GM23338 (cell line): ENCODE data around the gene PCDHA5. TPM values are rescaled to one million over a fixed set of nuclear protein-coding genes. Genes with fewer than 3 reads are reported as not detected.

Source experiments
- ATAC-seq: fragments of 200-7000 bp; cut with Tn5 transposase; 3 replicates; pipeline ENCODE4 v1.9.1; 2020
- DNase-seq: peaks from one replicate; pipeline ENCODE4 v3.0.0-alpha.2; 2015; ENCODE audit warnings: low spot score
- H2AFZ ChIP-seq: fragments of 200-600 bp; sonication (generic); 2 replicates; pipeline ENCODE4 v1.8.0; 2016; ENCODE audit warnings: antibody characterized with exemption, mild to moderate bottlenecking, moderate library complexity
- H3F3A ChIP-seq: fragments of 200-600 bp; sonication (generic); replicated peaks from 2 replicates; pipeline ENCODE4 v1.8.0; 2017; ENCODE audit warnings: antibody characterized with exemption, mixed run types, low read depth
- H3K27ac ChIP-seq: fragments of 200-600 bp; sonication (generic); 2 replicates; pipeline ENCODE4 v1.6.1; 2016; ENCODE audit warnings: low read depth
- H3K27me3 ChIP-seq: fragments of 200-600 bp; sonication (generic); 2 replicates; pipeline ENCODE4 v1.8.0; 2016; ENCODE audit warnings: mild to moderate bottlenecking, mixed run types, moderate library complexity; ENCODE audit not compliant: insufficient read depth
- H3K36me3 ChIP-seq: fragments of 200-600 bp; sonication (generic); 2 replicates; pipeline ENCODE4 v1.8.0; 2016; ENCODE audit warnings: mild to moderate bottlenecking; ENCODE audit not compliant: insufficient read depth
- H3K4me1 ChIP-seq: fragments of 200-600 bp; sonication (generic); 2 replicates; pipeline ENCODE4 v1.8.0; 2016; ENCODE audit warnings: mild to moderate bottlenecking, moderate library complexity; ENCODE audit not compliant: insufficient read depth
- H3K4me2 ChIP-seq: fragments of 200-600 bp; sonication (generic); 2 replicates; pipeline ENCODE4 v1.7.1; 2017; ENCODE audit warnings: mixed run types
- H3K4me3 ChIP-seq: fragments of 200-600 bp; sonication (generic); 2 replicates; pipeline ENCODE4 v1.6.1; 2016; ENCODE audit warnings: mixed run types
- H3K79me2 ChIP-seq: fragments of 200-600 bp; sonication (generic); replicated peaks from 2 replicates; pipeline ENCODE4 v1.8.0; 2017; ENCODE audit warnings: mild to moderate bottlenecking; ENCODE audit not compliant: insufficient read depth
- H3K9me2 ChIP-seq: fragments of 200-600 bp; sonication (generic); 2 replicates; pipeline ENCODE4 v1.8.0; 2017; ENCODE audit not compliant: insufficient read depth
- H4K20me1 ChIP-seq: fragments of 200-600 bp; sonication (generic); replicated peaks from 2 replicates; pipeline ENCODE4 v1.8.0; 2017; ENCODE audit warnings: mild to moderate bottlenecking; ENCODE audit not compliant: insufficient read depth
- H3K27ac Mint-ChIP-seq: 2 replicates; pipeline ENCODE4 v1.8.0; 2020; ENCODE audit warnings: inconsistent platforms, mild to moderate bottlenecking, moderate library complexity, mixed read lengths
- H3K27me3 Mint-ChIP-seq: 3 replicates; pipeline ENCODE4 v1.8.0; 2022; ENCODE audit warnings: low read depth, mild to moderate bottlenecking, moderate library complexity, mixed read lengths, inconsistent platforms; ENCODE audit not compliant: insufficient read depth, poor library complexity
- H3K36me3 Mint-ChIP-seq: 3 replicates; pipeline ENCODE4 v1.8.0; 2021; ENCODE audit warnings: low read depth, mild to moderate bottlenecking, inconsistent platforms, moderate library complexity, mixed read lengths
- H3K4me1 Mint-ChIP-seq: 3 replicates; pipeline ENCODE4 v1.8.0; 2020; ENCODE audit warnings: mild to moderate bottlenecking, inconsistent platforms, mixed read lengths
- H3K4me3 Mint-ChIP-seq: 3 replicates; pipeline ENCODE4 v1.8.0; 2021; ENCODE audit warnings: moderate library complexity, mild to moderate bottlenecking, inconsistent platforms, mixed read lengths
- H3K9me3 Mint-ChIP-seq: 3 replicates; pipeline ENCODE4 v1.8.0; 2020; ENCODE audit warnings: moderate library complexity, mild to moderate bottlenecking, inconsistent platforms, mixed read lengths
- CREB1 ChIP-seq: fragments of 250-450 bp; sonication (Bioruptor Pico); IDR thresholded peaks from 2 replicates; pipeline ENCODE4 v1.5.0; 2020; ENCODE audit warnings: low read depth, mild to moderate bottlenecking, moderate library complexity
- ETS1 ChIP-seq: IDR thresholded peaks from 2 replicates; pipeline ENCODE4 v1.6.1; 2016; ENCODE audit warnings: antibody characterized with exemption
- EZH2 ChIP-seq: fragments of 200-600 bp; sonication (generic); IDR thresholded peaks from one replicate; pipeline ENCODE4 v1.8.0; 2017; ENCODE audit warnings: antibody characterized with exemption, mild to moderate bottlenecking, low read depth; ENCODE audit not compliant: unreplicated experiment
- EZH2phosphoT487 ChIP-seq: fragments of 200-600 bp; sonication (generic); IDR thresholded peaks from one replicate; pipeline ENCODE4 v1.8.1; 2018; ENCODE audit warnings: antibody characterized with exemption; ENCODE audit not compliant: unreplicated experiment
- JUNB ChIP-seq: IDR thresholded peaks from one replicate; pipeline ENCODE4 v1.6.1; 2016; ENCODE audit warnings: antibody characterized with exemption; ENCODE audit not compliant: unreplicated experiment
- NANOG ChIP-seq: IDR thresholded peaks from 2 replicates; pipeline ENCODE4 v1.6.1; 2016; ENCODE audit warnings: antibody characterized with exemption, borderline replicate concordance
- POLR2AphosphoS5 ChIP-seq: IDR thresholded peaks from 2 replicates; pipeline ENCODE4 v1.6.1; 2016; ENCODE audit warnings: antibody characterized with exemption, low read depth
- STAT1 ChIP-seq: IDR thresholded peaks from one replicate; pipeline ENCODE4 v1.6.1; 2016; ENCODE audit warnings: antibody characterized with exemption; ENCODE audit not compliant: unreplicated experiment
- ZNF114 ChIP-seq: fragments of 250-450 bp; sonication (Bioruptor Pico); IDR thresholded peaks from 2 replicates; pipeline ENCODE4 v1.5.0; 2020; ENCODE audit warnings: mild to moderate bottlenecking, moderate library complexity
- ZNF331 ChIP-seq: fragments of 250-450 bp; sonication (Bioruptor Pico); IDR thresholded peaks from 2 replicates; pipeline ENCODE4 v1.5.0; 2020; ENCODE audit warnings: low read depth, mild to moderate bottlenecking, moderate library complexity
- polyA plus RNA-seq: library from polyadenylated mRNA; unstranded; fragments of >200 nt; fragmentation: Nextera tagmentation; extraction: Ambion mirVana; gene quantifications from 2 replicates; pipeline ENCODE4 v1.2.1, GENCODE V29; 2016
- total RNA-seq: library from RNA; depleted of rRNA; stranded (reverse); fragments of >200 nt; shearing (Covaris generic); gene quantifications from 2 replicates; pipeline ENCODE4 v1.2.3, GENCODE V29; 2014
- TF ChIP-seq, protein P1 (sequence below), 2 experiments: fragments of 200-600 bp in 1 of 2; sonication (generic) in 1 of 2; conservative IDR thresholded peaks; 2 replicates each; pipeline versions ENCODE4 v1.5.1 to v1.6.1; 2016 to 2017; ENCODE audit warnings: antibody characterized with exemption in 2 of 2, low read depth in 2 of 2, mild to moderate bottlenecking in 2 of 2, moderate library complexity in 1 of 2
- TF ChIP-seq, protein P2 (sequence below): fragments of 250-450 bp; sonication (Bioruptor Pico); IDR thresholded peaks from 2 replicates; pipeline ENCODE4 v1.5.0; 2020; ENCODE audit warnings: mild to moderate bottlenecking, moderate library complexity
- TF ChIP-seq, protein P3 (sequence below): IDR thresholded peaks from one replicate; pipeline ENCODE4 v1.6.1; 2018; ENCODE audit warnings: antibody characterized with exemption; ENCODE audit not compliant: unreplicated experiment

The PCDHA5 gene
- total and polyA plus RNA-seq, 2 experiments from 2014 or later = 0.86 to 3.1 TPM

GRCh38 chr5:140842798-140843733 lies 21.7 kb downstream of the PCDHA5 start:
- Histone ChIP-seq H3K9me2 (no peaks in the 10 kb centered on the region), H3K36me3 (peaks cover 4% of the 10 kb centered on the region; the same call in 1 of the 2 replicates), H3K4me3 (no peak overlapping the region), H3F3A (no peaks in the 10 kb centered on the region; the same call in 1 of the 2 replicates), H3K4me1 (0 out of 2 replicates have a peak, but pooled peaks cover 7% of the 10 kb centered on the region), H3K79me2 (no peaks in the 10 kb centered on the region), H3K27me3 (no peaks in the 10 kb centered on the region), H2AFZ (no peak overlapping the region), H4K20me1 (peaks cover 4% of the 10 kb centered on the region; the same call in 1 of the 2 replicates), H3K27ac (no peak overlapping the region), H3K4me2 (no peak overlapping the region)
- no peak overlapping the region for H3K27ac Mint-ChIP-seq
- TF ChIP-seq POLR2AphosphoS5 (no peak), CREB1 (CRISPR knock-in tag) (no peak), ZNF331 (CRISPR knock-in tag) (no peak), STAT1 (no peak), ETS1 (no peak), EZH2phosphoT487 (no peak), ZNF114 (CRISPR knock-in tag) (no peak), NANOG (no peak), EZH2 (no peak), JUNB (no peak)
- TF ChIP-seq, protein P1, sequence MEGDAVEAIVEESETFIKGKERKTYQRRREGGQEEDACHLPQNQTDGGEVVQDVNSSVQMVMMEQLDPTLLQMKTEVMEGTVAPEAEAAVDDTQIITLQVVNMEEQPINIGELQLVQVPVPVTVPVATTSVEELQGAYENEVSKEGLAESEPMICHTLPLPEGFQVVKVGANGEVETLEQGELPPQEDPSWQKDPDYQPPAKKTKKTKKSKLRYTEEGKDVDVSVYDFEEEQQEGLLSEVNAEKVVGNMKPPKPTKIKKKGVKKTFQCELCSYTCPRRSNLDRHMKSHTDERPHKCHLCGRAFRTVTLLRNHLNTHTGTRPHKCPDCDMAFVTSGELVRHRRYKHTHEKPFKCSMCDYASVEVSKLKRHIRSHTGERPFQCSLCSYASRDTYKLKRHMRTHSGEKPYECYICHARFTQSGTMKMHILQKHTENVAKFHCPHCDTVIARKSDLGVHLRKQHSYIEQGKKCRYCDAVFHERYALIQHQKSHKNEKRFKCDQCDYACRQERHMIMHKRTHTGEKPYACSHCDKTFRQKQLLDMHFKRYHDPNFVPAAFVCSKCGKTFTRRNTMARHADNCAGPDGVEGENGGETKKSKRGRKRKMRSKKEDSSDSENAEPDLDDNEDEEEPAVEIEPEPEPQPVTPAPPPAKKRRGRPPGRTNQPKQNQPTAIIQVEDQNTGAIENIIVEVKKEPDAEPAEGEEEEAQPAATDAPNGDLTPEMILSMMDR (conservative IDR thresholded peaks at IDR 0.05; ENCODE audit: low read depth in 2 of 2) = no peak
- TF ChIP-seq, protein P2, sequence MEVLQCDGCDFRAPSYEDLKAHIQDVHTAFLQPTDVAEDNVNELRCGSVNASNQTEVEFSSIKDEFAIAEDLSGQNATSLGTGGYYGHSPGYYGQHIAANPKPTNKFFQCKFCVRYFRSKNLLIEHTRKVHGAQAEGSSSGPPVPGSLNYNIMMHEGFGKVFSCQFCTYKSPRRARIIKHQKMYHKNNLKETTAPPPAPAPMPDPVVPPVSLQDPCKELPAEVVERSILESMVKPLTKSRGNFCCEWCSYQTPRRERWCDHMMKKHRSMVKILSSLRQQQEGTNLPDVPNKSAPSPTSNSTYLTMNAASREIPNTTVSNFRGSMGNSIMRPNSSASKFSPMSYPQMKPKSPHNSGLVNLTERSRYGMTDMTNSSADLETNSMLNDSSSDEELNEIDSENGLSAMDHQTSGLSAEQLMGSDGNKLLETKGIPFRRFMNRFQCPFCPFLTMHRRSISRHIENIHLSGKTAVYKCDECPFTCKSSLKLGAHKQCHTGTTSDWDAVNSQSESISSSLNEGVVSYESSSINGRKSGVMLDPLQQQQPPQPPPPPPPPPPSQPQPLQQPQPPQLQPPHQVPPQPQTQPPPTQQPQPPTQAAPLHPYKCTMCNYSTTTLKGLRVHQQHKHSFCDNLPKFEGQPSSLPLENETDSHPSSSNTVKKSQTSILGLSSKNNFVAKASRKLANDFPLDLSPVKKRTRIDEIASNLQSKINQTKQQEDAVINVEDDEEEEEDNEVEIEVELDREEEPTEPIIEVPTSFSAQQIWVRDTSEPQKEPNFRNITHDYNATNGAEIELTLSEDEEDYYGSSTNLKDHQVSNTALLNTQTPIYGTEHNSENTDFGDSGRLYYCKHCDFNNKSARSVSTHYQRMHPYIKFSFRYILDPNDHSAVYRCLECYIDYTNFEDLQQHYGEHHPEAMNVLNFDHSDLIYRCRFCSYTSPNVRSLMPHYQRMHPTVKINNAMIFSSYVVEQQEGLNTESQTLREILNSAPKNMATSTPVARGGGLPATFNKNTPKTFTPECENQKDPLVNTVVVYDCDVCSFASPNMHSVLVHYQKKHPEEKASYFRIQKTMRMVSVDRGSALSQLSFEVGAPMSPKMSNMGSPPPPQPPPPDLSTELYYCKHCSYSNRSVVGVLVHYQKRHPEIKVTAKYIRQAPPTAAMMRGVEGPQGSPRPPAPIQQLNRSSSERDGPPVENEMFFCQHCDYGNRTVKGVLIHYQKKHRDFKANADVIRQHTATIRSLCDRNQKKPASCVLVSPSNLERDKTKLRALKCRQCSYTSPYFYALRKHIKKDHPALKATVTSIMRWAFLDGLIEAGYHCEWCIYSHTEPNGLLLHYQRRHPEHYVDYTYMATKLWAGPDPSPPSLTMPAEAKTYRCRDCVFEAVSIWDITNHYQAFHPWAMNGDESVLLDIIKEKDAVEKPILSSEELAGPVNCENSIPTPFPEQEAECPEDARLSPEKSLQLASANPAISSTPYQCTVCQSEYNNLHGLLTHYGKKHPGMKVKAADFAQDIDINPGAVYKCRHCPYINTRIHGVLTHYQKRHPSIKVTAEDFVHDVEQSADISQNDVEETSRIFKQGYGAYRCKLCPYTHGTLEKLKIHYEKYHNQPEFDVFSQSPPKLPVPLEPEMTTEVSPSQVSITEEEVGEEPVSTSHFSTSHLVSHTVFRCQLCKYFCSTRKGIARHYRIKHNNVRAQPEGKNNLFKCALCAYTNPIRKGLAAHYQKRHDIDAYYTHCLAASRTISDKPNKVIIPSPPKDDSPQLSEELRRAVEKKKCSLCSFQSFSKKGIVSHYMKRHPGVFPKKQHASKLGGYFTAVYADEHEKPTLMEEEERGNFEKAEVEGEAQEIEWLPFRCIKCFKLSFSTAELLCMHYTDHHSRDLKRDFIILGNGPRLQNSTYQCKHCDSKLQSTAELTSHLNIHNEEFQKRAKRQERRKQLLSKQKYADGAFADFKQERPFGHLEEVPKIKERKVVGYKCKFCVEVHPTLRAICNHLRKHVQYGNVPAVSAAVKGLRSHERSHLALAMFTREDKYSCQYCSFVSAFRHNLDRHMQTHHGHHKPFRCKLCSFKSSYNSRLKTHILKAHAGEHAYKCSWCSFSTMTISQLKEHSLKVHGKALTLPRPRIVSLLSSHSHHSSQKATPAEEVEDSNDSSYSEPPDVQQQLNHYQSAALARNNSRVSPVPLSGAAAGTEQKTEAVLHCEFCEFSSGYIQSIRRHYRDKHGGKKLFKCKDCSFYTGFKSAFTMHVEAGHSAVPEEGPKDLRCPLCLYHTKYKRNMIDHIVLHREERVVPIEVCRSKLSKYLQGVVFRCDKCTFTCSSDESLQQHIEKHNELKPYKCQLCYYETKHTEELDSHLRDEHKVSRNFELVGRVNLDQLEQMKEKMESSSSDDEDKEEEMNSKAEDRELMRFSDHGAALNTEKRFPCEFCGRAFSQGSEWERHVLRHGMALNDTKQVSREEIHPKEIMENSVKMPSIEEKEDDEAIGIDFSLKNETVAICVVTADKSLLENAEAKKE (CRISPR knock-in tag) = no peak
- TF ChIP-seq, protein P3, sequence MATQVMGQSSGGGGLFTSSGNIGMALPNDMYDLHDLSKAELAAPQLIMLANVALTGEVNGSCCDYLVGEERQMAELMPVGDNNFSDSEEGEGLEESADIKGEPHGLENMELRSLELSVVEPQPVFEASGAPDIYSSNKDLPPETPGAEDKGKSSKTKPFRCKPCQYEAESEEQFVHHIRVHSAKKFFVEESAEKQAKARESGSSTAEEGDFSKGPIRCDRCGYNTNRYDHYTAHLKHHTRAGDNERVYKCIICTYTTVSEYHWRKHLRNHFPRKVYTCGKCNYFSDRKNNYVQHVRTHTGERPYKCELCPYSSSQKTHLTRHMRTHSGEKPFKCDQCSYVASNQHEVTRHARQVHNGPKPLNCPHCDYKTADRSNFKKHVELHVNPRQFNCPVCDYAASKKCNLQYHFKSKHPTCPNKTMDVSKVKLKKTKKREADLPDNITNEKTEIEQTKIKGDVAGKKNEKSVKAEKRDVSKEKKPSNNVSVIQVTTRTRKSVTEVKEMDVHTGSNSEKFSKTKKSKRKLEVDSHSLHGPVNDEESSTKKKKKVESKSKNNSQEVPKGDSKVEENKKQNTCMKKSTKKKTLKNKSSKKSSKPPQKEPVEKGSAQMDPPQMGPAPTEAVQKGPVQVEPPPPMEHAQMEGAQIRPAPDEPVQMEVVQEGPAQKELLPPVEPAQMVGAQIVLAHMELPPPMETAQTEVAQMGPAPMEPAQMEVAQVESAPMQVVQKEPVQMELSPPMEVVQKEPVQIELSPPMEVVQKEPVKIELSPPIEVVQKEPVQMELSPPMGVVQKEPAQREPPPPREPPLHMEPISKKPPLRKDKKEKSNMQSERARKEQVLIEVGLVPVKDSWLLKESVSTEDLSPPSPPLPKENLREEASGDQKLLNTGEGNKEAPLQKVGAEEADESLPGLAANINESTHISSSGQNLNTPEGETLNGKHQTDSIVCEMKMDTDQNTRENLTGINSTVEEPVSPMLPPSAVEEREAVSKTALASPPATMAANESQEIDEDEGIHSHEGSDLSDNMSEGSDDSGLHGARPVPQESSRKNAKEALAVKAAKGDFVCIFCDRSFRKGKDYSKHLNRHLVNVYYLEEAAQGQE = no peak
- ATAC-seq (no peak), DNase-seq (no peak)
- H3K27me3 Mint-ChIP-seq = no peaks in the 10 kb centered on the region
- H3K4me3 Mint-ChIP-seq = no peak overlapping the region
- H3K9me3 Mint-ChIP-seq = peaks cover 4% of the 10 kb centered on the region; the same call in 1 of the 3 replicates
- peaks cover 8% of the 10 kb centered on the region for H3K36me3 Mint-ChIP-seq
- H3K4me1 Mint-ChIP-seq = no peaks in the 10 kb centered on the region; the same call in 2 of the 3 replicates
